C4-2B (cell line): Measurements from ENCODE around the gene HOXC6.
A peak's percentile ranks its signal among the peaks of the same experiment; 100 is the strongest.

Experiments used
- H3K27ac ChIP-seq: fragments of 450-650 bp; 2 replicates; pipeline ENCODE4 v1.5.1; 2017
- CTCF ChIP-seq: fragments of 450-650 bp; conservative IDR thresholded peaks from 2 replicates; pipeline ENCODE4 v1.5.1; 2017; ENCODE audit warnings: mild to moderate bottlenecking
- ZFX ChIP-seq: fragments of 450-650 bp; IDR thresholded peaks from 2 replicates; pipeline ENCODE4 v1.6.1; 2017

Gene HOXC6

GRCh38 chr12:54026640-54027441, 1.4 kb upstream of the HOXC6 start:
- H3K27ac ChIP-seq, result no peak overlapping the region
- TF ChIP-seq ZFX (no peak), CTCF (no peak)

GRCh38 chr12:54027442-54027786, 826 bp upstream of the HOXC6 start:
- no peak for TF ChIP-seq ZFX
- no peak for TF ChIP-seq CTCF
- no peak overlapping the region for H3K27ac ChIP-seq

GRCh38 chr12:54029529-54030441, 1.5 kb downstream of the HOXC6 start:
- TF ChIP-seq CTCF (no peak), ZFX (no peak)
- H3K27ac ChIP-seq, result peak overlapping the region; percentile 76; the same call in 1 of the 2 replicates

GRCh38 chr12:54030442-54030801, 2.2 kb downstream of the HOXC6 start:
- TF ChIP-seq CTCF (no peak), ZFX (no peak)
- no peak overlapping the region for H3K27ac ChIP-seq

- TF ChIP-seq CTCF (no peak), ZFX (no peak)
- H3K27ac ChIP-seq, result no peak overlapping the region
Measured at GRCh38 chr12:54030889-54031471, 2.7 kb downstream of the HOXC6 start.

GRCh38 chr12:54031480-54031879, 3.2 kb downstream of the HOXC6 start:
- no peak overlapping the region for H3K27ac ChIP-seq
- TF ChIP-seq CTCF, result no peak
- TF ChIP-seq ZFX, result no peak
